ENCODE results near the gene RELT.

The RELT gene

GRCh38 chr11:73392108-73393010 lies 16.2 kb downstream of the RELT start:
- DNase-seq: no peak

DNA sequence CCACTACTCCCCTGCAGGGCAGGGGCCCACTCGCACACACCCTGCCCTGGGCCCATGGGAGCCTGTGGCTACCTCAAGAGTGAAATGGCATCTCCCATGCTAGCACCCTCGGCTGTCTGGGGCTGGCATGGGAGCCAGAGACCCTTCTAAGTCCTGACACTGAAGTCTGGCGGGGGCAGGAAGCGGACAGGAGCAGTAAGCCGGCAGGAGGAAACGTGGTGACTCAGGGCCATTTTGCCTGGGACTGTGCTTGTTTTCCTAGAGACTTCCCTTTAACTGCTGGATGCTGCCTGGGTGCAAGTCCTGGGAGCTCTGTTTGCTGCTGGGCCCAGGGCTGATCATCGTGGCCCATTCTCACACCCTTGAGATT lies 16.8 kb downstream of the RELT start:
- DNase-seq: no peak

GRCh38 chr11:73393479-73394415 lies 17.5 kb downstream of the RELT start:
- DNase-seq: peak; percentile 11 to 13

GRCh38 chr11:73394416-73395296 lies 18.5 kb downstream of the RELT start:
- no peak for DNase-seq

GRCh38 chr11:73395297-73396208 lies 19.4 kb downstream of the RELT start:
- DNase-seq: no peak

DNA sequence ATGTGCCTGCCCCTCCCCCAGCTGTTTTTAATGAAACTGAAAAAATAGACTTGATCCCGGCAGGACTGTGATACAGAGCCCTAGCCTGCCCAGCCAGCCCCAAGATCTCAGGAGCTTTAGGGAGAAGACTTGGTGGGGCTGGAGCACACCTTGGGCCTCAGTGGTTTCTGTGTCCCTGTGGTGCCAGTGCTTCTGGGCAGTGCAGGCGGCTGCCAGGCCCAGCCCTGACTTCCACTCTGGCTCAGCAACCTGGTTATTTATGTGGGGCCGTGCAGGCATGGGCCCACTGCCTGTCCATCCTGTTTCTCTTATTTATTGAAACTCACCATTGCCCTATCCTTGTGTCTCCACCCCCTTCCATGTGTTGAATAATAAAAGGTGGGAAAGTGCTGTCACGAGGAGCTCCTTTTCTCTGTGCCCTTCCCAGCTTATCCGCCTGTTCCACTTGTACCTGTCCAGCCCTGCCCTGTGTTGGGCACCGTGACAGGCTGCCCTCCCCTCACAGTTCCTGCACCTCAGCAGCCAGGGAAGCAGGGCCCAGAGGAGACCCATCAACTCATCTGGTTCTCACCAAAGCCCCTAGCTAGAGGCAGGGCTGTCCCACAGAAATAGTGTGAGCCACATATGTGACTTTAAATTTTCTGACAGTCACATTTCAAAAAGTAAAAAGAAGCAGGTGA lies 20.2 kb downstream of the RELT start:
- no peak for DNase-seq

DNA sequence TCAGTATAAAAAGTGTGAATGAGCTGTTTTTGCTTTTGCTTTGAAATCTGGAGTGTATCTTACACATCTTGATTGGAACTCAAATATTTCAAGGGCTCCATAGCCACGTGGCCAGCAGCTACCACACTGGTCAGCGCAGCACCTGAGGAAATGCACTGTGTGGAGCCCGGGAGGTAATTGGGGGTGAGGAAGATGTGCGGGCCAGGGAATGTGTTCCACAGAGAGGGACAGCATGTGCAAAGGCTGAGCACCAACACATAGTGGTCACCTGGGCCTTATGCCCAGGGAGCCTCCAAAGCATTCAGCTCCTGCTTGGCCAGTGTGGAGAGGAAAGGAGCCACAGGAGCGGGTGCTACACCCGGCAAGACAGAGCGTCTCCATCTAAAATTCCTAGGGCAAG lies 20.8 kb downstream of the RELT start:
- no peak for DNase-seq

GRCh38 chr11:73397468-73398131 lies 21.4 kb downstream of the RELT start:
- no peak for DNase-seq

- DNase-seq: no peak
These were observed 21.9 kb downstream of the RELT start for GRCh38 chr11:73398132-73398526.

DNA sequence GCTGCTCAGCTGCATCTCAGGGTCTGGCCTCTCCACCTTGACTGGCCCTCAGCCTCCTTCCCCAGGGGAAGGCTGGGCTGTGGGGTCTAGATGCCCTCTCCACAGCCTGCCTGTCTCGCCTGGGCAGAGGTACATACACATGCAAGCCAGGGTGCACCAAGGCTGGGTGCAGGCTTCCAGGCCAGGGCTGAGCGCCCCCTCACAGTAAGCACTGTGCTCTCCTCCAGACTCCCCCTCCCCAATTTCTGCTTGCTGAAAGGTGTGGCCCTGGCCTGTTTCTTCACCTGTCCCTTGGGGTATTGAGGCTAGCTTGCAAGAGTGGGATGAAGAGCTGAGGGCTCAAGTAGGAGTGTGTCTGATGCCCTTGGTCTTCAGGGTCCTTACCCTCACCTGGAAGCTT lies 22.5 kb downstream of the RELT start:
- DNase-seq: no peak

DNA sequence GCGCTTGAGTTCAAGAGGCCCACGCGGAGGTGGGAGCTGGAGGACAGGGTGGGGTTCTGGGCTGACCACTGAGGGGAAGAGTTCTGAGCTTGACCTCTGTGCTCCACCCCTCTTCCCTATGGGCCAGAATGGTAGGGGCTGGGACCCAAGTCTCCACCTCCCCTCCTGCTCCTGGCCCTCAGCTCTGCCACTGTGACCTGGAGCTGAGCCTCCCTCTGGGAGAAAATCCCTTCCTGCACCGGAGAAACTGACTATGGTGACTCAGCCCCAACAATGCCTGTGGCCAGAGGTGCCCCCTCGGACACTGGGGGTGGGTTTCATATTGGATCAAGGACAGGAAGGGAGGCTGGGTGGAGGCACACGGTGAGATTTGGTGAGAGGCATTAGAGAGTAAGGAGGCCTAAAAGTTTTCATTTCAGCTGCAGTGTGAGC lies 23.0 kb downstream of the RELT start:
- no peak for DNase-seq

- no peak for DNase-seq
These were observed 23.4 kb downstream of the RELT start for GRCh38 chr11:73399636-73400035.

DNA sequence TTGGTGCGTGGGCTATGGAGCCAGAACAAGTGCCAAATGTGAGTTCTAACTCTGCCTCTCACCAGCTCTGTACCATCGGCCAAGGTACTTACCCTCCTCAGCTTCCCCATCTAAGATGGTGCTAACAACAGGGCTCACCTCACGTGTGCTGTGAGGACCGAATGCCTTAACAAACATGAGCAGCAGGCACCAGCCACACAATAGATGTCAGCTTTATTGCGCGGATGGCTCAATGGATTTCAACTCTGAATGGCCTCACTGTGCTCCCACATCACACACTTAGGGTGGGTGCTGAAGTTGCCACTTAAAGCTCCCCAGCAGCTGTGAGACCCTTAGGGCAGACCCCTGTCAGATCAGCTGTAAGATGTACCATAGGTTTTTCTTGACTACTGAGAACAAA lies 24.1 kb downstream of the RELT start:
- no peak for DNase-seq

DNA sequence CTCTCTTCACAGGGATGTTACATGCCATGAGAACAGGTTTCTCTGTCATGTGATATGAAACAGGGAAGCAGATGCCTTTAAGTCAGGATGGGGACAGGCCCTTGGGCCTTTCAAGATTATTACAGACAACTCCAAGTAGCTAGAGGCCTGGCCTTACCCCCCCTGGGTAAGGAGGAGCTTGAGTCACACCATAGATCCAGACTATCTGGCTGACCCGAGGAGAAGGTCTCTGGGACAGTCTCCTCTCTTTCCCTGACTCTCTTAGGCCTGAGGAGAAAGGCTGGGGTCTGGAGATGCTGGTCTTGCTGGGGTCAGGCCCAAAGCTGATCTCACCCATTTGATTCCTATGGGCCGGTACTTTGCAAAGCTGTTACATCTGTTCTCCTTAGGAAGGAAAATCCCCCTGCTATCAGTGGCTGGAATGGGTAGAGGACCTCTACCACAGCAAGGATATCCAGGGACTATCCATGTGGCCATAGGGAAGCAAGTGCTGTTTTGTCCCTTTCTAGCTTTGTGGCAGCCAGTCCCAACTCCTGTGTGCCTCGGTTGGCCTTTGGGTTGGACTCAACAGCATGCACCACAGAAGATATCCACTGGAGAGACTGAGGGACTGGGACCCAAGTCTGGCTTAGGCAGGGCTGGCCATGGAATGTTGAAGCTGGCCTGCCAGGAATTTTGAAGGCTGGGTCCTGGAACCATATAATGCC lies 25.2 kb downstream of the RELT start:
- DNase-seq: no peak

DNA sequence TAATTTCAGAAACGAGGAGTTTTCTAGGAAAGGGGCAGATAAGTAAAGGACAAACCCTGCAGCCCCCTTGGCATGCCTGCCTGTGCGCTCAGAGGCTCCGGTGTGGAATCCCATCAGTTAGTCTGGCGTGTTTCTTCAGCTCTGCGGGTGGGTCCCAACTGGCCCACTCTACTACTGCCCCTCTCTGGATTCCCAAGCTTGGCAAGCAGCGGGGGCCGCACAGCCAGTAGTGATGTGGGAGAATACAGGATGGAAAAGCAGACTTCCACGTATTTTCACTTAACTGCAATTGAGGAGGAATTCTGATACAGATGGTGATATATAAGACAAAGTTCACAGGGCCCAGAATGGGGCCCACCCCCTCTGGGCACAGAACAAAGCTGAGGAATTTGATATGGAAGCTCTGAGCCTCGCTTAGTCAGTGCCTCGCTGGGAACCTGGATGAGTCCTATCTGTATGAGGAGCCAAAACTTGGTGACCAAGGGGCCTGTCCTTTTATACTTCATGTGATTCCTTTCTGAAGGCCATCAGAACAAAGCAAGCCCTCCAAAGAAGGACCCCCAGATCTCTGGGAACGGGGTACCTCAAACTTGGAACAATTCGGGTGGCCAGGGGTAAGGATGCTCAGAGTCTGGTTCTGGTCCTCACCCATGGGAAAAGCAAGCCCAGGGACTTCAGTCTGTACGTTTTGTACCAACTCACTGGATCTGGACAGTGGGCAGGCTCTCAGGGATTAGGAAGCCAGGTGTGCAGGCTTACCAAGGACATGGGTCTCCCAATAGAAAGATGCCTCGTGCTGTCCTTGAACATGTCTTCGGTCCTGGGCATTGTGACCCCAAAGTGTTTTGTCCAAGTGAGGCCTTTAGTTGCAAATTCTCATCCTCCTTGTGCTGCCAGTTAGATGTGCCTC lies 26.0 kb downstream of the RELT start:
- no peak for DNase-seq

DNA sequence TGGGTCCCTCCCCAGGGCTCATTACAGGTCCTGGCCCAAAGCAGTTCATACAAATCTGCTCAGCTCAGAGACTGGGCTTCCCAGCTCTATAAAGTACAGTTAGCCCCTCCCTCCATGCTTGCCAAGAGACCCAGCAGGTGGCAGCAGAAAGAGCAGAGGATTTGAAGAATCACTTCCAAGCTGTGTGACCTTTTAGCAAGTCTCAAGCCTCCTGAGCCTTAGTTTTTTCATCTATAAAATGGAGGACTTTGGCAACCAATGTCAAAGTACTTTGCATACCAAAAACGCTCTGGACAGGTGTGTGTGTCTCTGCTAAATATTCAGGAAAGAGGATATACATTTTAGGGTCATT lies 26.6 kb downstream of the RELT start:
- DNase-seq: no peak

GRCh38 chr11:73403541-73403940 lies 27.3 kb downstream of the RELT start:
- no peak for DNase-seq

- DNase-seq: no peak
These were observed 27.8 kb downstream of the RELT start for GRCh38 chr11:73404048-73404447.

Measured in NCI-H187 (cell line).